Dermis microvascular lymphatic vessel endothelial cell (primary cell): ENCODE measurements around the gene CMPK1. TPM values are rescaled to one million over a fixed set of nuclear protein-coding genes. Genes with fewer than 3 reads are reported as not detected.
"Not testable (repeated sequence)": the region's sequence is repeated elsewhere in the genome, so short reads cannot be mapped to it uniquely, and the experiment has no call there.

Source experiments
- DNase-seq, 2 donors: peaks; one replicate each; pipeline versions ENCODE4 v3.0.0 to v3.0.0-alpha.2; 2010; ENCODE audit warnings: low read depth in 2 of 2
- total RNA-seq: library from RNA; depleted of rRNA; stranded (reverse); fragments of >200 nt; gene quantifications from 2 replicates; pipeline ENCODE4 v1.2.1, GENCODE V29; 2014

The CMPK1 gene
- total RNA-seq, 1 donor from 2014 or later = 74.8 TPM

GRCh38 chr1:47338249-47339077 lies 4.9 kb downstream of the CMPK1 start:
- no peak for DNase-seq

DNA sequence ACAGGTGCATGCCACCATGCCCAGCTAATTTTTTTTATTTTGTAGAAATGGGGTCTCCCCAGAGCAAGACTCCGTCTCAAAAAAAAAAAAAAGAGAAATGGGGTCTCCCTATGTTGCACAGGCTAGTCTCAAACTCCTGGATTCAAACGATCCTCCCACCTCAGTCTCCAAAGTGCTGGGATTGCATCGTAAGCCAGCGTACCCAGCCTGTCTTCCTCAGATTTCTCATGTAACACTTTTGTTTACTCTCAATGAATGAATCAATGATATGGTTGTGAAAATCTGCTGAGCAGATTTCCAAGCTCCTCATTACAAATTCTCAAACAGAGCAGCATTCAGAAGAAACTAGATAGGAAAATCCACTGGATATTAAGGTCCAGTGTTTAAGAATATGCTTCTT lies 6.6 kb downstream of the CMPK1 start:
- no peak for DNase-seq

DNA sequence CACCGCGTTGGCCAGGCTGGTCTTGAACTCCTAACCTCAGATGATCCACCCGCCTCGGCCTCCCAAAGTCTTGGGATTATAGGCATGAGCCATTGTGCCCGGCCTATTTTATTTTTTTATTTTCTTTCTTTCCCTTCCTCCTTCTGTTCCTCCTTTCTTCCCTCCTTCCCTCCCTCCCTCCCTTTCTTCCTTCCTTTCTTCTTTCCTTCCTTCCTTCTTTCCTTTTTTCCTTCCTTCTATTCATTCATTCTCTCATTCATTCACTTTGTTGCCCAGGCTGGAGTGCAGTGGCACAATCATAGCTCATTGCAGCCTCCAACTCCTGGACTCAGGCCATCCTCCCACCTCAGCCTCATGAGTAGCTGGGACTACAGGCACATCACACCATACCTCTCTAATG lies 13.4 kb downstream of the CMPK1 start:
- DNase-seq = not testable (repeated sequence)

DNA sequence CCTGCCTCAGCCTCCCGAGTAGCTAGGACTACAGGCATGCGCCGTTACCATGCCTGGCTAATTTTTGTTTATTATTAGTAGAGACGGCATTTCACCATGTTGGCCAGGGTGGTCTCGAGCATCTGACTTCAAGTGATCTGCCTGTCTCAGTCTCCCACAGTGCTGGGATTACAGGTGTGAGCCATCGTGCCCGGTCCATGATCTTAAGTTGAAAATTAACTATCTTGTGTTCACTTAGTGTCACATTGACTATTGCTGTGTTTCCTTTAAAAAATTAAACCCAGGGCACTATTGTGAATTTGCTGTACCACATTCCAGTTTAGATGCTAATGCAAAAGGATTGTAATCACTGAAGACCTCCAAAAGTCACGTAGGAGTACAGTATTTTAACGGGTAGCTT lies 14.1 kb downstream of the CMPK1 start:
- no peak for DNase-seq

- DNase-seq = no peak
Observed at GRCh38 chr1:47348246-47348645, 14.7 kb downstream of the CMPK1 start.

DNA sequence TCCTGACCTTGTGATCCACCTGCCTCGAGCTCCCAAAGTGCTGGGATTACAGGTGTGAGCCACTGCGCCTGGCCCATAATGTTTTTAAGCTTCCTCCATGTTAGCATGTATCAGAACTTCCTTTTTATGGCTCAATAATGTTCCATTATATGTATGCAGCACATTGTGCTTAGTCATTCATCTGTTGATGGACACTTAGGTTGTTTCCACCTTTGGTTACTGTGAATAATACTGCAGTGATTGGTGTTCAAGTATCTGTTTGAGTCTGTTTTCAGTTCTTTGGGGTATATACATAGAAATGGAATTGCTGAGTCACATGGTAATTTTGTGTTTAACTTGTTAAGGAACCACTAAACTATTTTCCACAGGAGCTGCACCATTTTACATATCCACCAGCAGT lies 17.7 kb downstream of the CMPK1 start:
- DNase-seq = peak in 1 of 2 donors; percentile 14

- DNase-seq = no peak
Observed at GRCh38 chr1:47361380-47361779, 27.8 kb downstream of the CMPK1 start.

- DNase-seq = no peak
Observed at GRCh38 chr1:47362828-47363227, 29.2 kb downstream of the CMPK1 start.

- no peak for DNase-seq
Observed at GRCh38 chr1:47367651-47368050, 34.1 kb downstream of the CMPK1 start.

DNA sequence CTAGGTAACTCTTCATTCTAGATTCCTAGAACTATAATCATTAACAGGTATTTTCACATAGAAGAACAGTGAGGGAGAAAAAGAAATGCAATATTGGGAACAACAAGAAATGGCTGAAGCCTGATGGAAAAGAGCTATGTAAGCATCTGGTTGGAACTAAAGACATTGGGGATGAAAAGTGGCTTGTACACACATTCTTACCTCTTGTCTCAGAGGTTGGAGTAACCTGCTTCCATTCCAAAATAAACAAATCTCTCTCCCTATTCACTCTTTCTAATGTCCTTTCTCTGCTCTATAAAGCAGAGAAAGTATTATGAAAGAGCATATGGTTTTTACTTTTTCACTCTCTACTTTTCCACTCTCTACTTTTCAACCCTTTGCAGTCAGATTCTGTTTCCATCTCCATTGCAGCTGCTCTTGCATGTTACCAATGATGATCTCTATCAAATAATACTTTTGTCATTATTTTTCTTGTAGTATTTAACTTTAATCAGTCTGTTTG lies 37.5 kb downstream of the CMPK1 start:
- no peak for DNase-seq

DNA sequence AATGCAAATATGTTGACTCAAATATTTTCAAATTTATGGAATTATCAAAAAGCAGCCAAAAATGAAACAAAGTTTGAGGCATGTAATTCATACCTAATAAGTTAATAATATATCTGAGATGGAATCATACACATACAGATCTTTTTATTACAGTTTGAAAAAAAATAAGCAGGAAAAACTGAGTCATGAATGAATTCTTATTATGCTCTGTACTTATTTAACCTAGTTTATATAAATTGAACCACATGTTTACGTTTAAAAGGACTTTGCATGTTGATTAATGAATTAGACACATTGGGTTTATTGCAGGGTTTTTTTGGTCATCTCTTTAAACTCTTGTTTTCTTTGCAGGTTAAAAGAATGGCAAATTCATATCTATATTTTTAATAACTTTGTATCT lies 40.9 kb downstream of the CMPK1 start:
- no peak for DNase-seq

GRCh38 chr1:47378147-47378546 lies 44.6 kb downstream of the CMPK1 start:
- DNase-seq = no peak

- DNase-seq = peak in 1 of 2 donors; percentile 41
Observed at GRCh38 chr1:47380699-47381098, 47.1 kb downstream of the CMPK1 start.

DNA sequence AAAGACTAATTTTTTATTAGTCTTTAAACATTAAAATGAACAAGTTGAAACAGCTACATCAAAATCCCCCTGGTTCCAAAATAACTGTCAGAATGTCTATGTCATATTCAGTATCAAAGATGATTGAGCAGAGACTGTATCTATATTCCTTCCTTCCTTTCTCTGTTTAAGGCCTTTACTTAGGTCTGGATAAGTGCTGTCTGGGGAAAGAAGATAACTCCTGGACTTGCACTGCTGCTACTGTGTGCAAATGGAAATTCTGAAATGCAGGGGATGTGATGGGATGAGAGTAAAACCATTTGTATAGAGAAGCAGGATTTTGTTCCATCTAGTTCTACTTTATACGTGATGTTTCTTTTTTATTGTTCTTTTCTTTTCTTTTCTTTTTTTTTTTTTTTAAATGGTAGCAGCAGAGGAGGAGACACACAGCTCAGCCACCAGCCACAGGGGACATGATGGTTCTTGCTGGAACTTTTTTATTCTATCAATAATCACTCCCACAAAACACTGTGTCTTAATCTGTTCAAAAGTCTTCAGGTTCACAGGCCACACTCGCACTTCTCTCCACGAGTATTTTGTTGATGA lies 48.9 kb downstream of the CMPK1 start:
- no peak for DNase-seq

DNA sequence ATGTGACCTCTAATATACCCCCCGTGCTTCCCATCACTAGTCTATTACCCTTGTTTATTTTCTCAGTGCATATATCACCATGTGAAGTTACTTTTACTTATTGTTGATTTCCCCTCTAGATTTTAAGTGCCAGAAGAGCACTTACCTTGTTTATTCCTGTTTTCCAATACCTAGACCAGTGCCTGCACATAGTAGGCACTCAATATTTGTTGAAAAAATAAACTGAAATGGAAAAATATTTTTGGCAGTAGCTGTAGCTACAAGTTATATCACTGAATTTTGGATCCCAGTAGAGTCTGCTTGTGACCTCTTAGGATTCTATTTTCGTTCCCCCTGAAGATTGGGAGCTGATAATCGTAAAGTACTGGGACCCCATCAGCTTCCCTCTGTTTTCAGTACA lies 50.5 kb downstream of the CMPK1 start:
- DNase-seq = no peak

DNA sequence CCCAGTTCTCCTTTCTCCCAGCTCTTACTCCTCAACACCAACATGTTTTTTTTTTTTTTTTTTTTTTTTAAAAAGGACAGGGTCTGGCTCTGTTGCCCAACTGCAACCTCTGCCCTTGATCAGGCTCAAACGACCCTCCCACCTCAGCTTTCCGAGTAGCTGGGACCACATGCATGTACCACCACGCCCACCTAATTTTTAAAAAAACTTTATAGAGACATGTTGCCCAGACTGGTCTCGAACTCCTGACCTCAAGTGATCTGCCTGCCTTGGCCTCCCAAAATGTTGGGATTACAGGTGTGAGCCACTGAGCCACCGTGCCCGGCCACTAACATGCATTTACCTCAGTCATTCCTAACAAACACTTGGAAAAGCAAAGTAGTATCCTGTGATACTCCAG lies 51.4 kb downstream of the CMPK1 start:
- no peak for DNase-seq

- DNase-seq = no peak
Observed at GRCh38 chr1:47386268-47386667, 52.7 kb downstream of the CMPK1 start.

DNA sequence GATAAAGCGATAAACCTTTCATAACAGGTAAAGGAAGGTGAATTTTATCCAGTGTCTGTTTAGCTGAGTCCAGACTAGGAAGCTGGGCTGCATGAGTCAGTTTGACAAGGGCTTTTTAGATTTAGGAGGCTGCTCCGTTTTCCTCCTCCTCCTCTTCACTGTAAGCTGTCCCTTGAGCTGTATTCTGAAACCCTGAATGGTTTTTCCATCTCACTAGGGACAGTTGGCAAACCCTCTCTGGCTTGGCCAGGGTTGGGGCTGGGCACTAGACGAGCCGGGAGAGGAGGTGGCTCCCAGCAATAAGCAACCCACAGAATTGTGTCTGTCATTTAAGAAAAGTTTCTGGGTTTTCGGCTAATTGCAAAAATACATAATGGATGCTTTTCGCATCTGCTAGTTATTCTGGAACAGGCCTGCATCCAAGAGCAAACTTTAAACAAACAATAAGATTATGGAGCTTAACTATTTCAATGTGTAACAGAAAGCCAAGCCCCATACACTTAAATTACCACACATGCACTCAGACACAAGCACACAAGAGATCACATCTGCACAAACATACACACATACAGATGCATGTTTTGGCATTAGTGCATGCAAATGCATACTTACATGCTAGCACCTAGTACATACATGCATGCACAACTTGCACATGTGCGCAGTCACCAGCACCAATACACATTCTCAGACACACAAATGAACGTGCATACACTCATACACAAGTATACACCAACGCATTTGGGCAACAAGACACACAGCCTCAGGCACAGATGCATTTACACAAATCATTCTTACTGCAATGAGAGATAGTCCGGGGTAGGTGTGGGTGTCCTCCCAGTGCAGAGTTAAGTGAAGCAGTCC lies 54.7 kb downstream of the CMPK1 start:
- DNase-seq = no peak

GRCh38 chr1:47388891-47389238 lies 55.3 kb downstream of the CMPK1 start:
- DNase-seq = peak; percentile 43 to 64

- DNase-seq = no peak
Observed at GRCh38 chr1:47389731-47390130, 56.1 kb downstream of the CMPK1 start.

DNA sequence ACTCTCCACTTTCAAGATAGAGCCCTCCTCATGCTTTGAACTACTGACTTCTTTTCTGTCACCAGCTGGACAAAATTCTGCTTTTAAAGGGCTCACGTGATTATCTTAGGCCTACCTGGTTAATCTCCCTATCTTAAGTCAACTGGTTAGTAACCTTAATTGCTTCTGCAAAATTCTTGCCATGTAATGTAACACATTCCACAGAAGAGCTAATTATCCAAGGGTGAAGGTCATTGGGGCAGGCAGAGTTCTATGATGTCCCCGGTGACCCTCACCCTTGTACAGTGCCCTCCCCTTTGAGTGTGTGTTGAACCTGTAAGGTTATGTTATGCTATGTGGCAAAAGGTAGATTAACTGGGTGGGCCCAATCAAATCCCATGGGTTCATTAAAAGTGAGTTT lies 57.3 kb downstream of the CMPK1 start:
- DNase-seq = no peak

DNA sequence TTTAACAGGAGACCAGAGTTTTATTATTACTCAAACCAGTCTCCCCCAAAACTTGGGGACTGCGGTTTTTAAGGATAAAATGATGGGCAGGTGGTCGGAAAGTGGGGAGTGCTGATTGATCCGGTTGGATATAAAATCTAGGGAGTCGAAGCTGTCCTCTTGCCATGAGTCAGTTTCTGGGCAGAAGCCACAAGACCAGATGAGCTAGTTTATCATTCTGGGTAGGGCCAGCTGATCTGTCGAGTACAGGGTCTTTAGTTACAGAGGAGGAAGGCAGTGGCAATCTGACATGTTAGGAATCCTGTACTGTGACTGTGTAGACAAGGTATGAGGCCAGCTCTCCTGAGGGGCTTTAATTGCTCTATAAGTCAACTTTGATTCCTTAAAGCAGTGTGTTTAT lies 59.6 kb downstream of the CMPK1 start:
- no peak for DNase-seq
